Left renal cortex interstitium (tissue), 4 donors: ENCODE data around the gene MDFIC2. TPM values are rescaled to one million over a fixed set of nuclear protein-coding genes. Genes with fewer than 3 reads are reported as not detected.
"Not testable (repeated sequence)": the region's sequence is repeated elsewhere in the genome, so short reads cannot be mapped to it uniquely, and the experiment has no call there.

Experiments used
- DNase-seq, 4 donors: peaks; one replicate each; pipeline ENCODE4 v3.0.0-alpha.2; 2013; ENCODE audit warnings: low read depth in 4 of 4, low spot score in 2 of 4, missing footprints in 1 of 4
- polyA plus RNA-seq, 4 donors: library from polyadenylated mRNA; unstranded; fragments of 120-200 nt; gene quantifications; one replicate each; pipeline ENCODE4 v1.2.1, GENCODE V29; 2013; ENCODE audit not compliant: insufficient read length in 4 of 4

MDFIC2 gene
- polyA plus RNA-seq, 4 donors, result not detected

DNA sequence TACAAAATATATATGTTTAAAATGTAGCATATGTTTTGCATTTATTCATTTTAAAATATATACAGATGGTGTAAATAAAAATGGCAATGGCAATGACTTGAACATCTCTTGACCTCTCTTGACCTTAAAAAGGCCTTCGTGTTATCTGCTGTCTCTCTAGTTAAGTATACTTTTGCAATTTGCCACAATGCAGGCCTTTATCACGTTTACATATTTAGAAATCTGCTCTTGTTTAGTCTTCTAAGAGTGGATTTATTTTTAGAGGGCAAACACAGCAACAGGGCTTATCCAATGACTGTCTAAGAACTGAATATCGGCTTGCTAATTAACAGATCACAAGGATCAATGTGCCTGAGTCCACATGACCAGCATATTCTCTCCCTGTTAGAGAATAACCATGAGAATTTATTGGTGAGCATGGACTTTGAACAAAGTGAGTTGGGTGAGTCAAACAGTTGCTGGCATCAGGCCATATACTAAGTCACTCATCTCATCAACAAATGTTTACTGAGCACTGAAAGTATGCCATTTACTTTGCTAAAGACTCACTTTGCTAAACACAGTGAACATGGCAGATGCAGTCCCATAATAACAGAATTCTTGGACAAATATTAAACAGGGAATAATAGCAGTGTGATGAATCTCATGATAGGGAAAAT lies 48.2 kb downstream of the MDFIC2 start:
- DNase-seq, result peak in 1 of 4 donors; percentile 4

DNA sequence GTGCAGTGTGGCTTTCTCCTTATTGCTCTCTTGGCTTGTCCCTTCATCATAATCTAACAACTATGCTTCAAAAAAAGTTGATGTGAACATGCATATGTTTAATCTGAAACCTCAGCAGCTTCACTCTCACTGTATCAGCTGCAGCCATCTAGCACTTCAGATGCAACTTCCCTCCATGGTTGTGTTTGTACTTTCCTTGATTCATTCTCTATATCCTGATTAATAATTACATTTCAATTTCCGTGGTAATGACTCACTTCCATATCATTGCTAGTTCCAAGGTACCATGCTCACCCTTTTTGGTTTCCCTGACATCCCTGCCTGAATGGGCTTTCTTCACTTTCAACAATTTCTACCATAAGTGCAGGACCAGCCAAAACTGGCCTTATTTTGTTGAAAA lies 51.2 kb downstream of the MDFIC2 start:
- DNase-seq, result no peak

DNA sequence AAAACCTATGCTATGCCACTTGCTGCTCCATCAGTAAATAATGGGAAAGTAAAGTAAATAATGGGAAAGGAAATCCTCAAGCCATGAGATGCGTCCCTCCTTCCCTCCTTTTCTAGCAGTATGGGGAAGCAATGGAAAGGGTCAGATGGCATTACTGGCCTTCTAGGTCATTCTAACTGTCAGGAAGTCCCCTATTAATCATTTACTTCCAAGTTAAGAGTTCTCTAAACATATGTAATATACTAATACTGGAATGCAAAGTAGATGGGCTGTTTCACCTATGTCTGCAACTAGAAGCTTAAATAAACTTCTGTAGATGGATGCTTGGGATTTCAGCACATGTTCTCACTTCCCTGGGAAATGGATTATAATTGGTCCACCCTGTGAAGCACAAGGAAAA lies 55.9 kb downstream of the MDFIC2 start:
- no peak for DNase-seq

DNA sequence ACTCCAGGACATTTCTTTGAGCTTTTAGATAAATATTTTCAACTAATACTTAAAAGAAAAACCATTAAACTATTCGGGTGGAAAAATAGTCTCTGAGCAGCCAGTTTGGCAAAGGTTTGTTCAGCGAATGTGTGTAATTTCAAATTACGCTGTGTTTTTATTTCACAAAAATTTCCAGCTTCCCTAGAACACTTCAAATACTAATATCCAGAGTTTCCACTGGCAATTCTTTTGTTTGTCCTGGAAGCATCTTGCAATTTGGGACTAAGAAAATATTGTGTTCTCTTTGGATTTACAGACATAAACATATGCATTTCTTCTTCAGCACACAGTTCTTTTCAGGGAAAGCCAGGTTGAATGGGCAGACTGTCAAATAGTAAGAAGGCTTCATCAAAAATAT lies 61.9 kb downstream of the MDFIC2 start:
- DNase-seq, result no peak

DNA sequence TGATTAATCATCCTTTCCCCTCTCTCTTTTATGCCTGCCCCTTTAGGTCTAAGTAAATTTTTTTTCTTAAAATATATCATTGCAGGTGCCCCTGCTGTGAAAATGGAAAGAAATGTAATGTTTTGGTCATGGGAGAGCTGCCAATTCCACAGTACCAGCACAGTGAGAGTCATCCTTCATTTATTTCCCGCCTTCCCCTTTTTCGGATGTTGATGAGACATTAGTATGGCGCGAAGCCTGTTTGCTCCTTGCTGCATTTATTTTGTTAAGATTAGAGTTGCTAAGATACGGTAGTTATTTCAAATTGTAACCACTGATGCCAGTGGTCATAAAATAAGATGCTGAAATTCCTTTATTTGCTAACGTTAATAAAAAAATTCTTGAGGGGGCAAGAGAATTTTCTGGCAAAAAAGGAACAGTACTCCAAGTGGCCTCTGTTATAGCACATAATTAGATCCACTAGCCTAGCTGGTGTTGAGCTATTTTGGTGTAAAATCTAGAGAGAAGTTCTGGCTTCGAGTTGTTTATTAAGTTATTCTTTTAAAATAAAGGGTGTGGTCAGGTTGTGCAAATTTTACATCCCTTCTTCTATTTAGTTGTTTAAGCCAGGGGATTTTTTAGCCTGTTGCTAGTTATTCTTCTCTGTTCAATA lies 62.8 kb downstream of the MDFIC2 start:
- DNase-seq, result no peak

DNA sequence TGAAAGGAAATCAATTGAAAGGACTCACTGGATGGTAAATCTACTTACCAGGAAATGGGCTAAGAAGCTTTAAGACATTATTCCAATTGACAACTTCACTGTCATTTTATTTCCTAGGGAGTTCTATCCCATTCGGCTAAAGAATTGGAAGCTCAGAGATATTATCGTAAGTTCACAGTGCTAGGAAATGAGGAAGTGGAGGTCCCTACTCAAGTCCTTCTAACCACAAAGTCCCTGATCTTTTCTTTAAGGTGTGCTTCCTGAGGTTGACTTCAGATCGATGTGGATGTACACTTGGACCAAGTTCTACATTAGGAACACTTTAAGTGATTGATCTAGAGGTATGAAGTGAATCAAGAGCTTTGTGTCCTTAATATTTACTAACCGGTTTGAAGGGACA lies 63.6 kb downstream of the MDFIC2 start:
- no peak for DNase-seq

DNA sequence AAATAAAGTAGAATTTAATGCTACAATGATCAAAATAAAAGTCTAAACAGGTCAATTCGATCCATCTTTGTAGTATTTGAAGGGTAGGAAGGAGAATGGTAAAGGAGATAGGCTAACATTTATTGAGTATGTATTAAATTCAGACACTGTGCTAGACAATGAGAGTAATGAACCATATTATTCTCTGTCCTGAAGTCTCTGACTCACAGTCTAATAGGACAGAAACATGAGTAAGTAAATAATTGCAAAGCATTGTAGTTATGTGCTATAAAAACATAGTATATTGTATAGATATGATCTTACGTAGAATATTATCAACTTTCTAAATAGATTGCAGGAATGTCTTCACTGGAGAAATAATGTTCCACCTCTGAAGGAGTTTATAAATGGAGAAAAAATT lies 64.5 kb downstream of the MDFIC2 start:
- no peak for DNase-seq

DNA sequence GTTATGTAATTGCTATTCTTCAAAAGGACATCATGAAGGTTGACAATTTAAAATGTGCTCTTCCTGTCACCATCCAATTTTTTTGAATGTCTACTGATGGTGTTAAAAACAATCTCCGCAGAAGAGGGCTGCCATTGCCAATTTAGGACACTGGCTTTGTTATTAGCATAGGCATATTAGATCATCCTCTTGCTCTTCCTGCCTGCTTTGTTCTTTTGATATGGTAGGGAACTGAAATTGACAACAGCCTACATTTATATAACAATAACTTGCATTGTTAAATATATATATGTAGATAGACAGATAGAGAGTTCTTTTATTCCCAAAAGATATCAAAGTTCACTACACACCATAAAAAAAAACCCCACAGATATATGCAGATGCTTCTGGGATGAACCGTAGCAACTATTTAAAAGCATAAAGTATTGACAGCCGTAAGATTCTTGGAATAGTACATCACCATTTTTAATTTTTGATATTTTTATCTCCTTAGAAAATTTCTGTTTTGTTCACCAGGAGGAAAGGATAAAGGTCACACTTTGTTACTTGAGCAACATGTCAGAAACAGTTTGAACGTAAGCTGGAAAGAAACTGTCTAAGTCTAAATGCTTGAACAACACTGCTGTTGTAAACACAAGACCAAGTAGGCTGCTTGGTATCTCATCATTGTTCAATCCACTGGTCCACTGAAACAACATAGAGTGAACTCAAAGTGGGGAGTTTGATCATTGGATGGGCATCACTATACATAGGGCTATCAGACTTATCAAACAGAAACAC lies 66.5 kb downstream of the MDFIC2 start:
- DNase-seq, result no peak

DNA sequence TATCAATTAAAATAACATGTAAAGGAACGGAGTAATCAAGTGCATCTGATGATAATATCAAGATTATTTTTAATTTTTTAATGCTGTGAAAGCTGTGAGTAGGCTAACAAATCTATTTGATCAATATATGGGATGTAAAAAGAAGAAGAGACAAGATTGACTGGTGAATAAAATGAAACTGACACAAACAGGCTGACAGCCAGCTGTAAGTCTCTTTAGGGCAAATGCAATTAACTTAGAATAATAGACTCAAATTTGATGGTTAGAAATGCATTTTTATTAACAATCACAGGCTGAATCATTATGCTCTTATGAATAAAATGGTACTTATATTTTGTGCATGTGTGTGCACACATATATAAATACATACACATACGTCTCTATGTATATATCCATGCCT lies 68.0 kb downstream of the MDFIC2 start:
- no peak for DNase-seq

DNA sequence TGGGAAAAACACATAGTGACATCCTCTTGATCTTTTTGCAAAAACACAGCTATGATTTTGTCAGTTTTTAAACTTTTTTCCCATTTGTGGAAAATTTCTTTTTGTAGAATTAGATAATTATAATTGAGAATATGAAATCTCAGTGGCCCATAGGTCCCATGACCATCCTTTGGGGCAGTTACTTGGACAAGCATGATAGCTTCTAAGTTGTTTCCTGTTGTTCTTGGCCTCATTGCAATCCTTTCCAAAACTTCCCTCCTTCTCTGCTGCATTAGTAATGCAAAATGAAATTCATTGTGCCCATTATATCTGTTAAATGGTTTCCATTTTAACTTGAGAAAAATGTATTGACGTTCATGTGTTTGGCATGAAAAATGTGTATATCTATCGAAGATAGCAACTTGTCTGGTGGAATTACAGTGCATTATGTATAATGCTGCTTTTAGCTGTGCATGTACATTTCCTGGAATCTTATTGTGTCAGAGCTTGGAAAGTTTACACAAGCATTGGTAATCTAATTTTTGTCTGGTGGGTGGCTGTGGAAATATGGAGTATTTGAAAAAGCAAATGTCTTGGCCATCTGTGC lies 70.0 kb downstream of the MDFIC2 start:
- no peak for DNase-seq

DNA sequence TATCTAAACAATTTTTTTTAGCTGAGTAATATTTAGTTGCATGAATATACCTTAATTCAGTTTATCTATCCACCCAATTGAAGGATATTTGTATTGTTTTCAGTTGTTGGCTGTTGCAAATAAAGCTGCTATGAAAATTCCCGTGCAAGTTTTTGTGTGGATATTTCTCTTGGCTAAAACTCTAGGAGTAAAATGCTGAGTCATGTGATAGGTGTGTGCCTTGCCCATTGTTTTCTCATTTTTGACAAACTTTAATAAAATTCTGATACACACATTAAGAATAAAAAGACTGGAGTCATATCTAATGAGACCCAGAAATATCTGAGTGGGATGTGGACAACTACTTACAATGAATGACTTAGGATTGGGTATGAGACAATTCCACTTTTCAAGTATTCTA lies 78.6 kb downstream of the MDFIC2 start:
- DNase-seq, result no peak

DNA sequence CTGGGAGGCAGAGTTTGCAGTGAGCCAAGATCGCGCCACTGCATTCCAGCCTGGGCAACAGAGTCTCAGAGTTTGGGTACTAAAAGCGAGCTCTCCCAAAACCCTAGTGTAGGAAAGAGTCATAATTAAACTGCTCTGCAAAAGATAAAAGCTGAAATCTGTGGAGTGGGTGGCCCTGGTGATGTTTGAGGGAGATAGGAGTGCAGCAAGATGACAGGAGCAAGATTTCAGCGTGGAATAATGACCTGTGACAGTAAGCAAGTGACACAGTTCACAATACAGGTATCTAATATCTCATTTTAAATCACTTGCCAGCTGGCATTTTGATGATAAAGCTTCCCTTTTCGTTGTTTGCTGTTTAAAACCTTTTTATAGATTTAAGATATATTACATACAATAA lies 79.3 kb downstream of the MDFIC2 start:
- DNase-seq, result no peak

DNA sequence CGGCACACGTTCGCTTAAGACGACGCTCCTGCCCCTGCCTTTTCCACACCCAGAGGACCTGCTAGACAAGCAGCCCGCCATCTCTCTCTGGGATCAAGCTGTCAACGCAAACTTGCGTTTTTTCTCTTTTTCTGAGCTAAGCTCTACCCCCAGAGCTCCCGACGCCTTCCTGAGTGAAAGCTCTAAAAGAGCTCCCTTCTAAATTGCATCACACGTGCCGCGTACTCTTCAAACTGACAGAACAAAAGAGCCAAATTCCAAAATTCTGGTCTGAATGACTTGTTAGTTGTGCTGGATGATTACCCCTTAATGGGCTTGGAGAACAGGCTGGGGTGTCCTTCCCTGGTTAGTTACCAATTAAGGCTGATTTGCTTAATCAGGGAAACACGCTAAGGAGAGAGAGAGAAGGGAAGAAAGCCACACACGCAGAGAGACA lies 81.2 kb downstream of the MDFIC2 start:
- DNase-seq, result no peak

DNA sequence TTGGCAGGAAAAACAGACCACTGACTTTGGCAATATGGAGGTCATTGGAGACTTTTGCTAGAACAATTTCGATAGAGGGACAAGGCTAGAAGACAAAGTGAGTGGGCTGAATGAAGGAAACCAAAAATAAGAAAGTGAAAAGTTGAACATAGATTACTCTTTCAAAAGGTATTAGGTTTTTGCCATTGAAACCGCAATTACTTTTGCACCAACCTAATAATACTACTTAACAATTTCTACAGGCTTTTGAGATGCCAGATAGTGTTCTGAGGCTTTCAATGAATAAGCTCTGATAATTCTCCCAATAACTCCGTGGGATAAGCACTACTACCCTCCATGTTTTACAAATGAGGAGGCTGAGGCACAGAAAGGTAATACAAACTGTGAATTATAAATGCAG lies 85.0 kb downstream of the MDFIC2 start:
- no peak for DNase-seq

DNA sequence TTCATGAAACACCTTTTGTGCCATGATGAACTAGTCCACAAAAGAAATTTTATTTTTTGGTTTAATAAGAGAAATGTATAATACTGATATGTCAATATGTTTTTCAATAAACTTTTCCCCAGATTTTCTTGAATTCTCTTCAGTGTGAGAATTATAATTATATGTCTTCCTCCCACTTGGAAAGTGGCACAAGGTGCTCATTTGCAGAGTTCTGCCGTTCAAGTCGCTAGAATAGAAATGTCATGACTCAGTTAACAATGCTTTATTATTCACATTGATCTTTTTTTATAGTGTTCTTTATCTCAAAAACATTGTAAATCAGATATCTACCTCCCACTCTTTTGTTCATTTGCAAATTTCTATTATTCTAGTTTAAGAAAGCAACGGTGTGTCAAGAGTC lies 87.3 kb downstream of the MDFIC2 start:
- DNase-seq, result no peak

DNA sequence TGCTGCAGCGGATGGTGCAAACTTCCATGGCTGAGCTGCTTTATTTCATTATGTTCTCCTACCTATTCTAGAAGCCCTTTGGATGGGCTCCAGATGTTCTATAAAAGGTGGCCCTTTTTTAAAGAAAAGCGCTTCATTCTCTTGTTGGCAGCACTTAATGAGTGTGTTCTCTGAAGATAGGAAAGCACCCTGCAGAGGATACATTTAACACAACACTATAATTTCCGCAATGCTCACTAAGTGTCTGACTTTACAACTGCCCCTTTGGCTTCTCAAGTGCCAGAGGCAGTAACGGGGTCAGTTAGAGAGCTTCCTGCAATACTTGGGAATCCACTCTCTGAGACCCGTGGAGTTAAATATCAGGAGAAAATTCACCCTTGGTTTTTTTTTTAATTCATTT lies 88.1 kb downstream of the MDFIC2 start:
- no peak for DNase-seq

DNA sequence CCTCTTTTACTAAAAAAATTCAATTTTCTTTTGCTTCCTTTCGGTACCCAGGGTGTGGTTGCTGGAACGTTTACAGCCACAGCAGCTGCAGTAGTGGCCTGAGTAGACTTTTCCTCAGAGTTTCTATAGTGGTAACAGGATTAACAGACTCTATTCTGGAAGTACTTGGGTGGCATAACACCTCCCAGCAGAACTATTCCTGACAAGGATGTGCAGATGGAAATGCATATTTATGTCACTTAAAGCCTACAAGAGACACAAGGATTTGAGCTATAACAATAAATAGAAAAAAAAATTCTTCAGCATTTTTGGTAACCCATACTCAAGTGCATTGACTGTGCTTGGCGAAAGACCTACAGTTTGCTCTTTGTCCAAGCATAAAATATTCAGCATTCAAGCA lies 94.0 kb downstream of the MDFIC2 start:
- DNase-seq, result no peak

DNA sequence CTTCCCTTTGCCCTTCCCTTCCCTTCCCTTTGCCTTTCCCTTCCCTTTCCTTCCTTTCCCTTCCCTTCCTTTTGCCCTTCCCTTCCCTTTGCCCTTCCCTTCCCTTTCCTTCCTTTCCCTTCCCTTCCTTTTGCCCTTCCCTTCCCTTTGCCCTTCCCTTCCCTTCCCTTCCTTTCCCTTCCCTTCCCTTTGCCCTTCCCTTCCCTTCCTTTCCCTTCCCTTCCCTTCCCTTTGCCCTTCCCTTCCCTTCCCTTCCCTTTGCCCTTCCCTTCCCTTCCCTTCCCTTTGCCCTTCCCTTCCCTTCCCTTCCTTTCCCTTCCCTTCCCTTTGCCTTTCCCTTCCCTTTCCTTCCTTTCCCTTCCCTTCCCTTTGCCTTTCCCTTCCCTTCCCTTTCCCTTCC lies 101.2 kb downstream of the MDFIC2 start:
- DNase-seq, result not testable (repeated sequence)

DNA sequence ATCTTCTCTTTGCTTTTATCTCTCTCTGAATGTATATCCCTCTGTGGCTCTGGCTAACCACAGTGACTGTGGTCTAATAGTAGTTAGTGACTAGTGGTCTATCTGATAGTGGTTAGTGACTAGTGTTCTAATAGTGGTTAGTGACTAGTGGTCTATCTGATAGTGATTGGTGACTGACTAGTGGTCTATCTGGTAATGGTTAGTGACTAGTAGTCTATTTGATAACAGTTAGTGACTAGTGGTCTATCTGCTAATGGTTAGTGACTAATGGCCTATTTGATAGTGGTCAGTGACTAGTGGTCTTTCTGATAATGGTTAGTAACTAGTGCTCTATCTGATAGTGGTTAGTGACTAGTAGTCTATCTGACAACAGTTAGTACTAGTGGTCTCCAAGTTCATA lies 110.5 kb downstream of the MDFIC2 start:
- DNase-seq, result no peak

DNA sequence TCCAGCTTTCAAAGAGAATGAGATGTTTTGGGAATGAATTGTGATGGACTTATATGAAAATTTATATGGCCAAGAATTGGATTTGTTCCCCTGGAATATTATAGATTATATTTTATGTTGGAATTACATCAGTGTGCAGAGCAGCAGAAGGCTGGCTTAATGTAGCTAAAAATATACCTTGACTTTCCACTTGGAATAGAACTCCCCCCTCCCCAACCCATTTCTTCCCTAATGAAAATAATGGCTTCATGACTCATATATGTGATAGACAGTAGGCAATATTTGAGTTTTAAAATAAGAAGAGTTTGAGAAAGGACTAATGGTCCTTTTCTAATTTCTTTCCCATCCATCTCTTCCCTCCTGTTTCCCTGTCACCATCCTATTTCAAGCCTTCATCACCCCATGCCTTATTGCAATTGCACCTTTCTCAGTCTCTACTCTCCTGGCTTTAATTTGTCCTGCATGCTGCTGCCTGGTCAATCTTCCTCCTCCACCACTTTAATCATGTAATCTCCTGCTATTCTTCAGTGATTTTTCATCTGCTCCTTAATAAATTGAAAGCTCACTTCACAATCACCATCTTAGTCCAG lies 122.5 kb downstream of the MDFIC2 start:
- no peak for DNase-seq

DNA sequence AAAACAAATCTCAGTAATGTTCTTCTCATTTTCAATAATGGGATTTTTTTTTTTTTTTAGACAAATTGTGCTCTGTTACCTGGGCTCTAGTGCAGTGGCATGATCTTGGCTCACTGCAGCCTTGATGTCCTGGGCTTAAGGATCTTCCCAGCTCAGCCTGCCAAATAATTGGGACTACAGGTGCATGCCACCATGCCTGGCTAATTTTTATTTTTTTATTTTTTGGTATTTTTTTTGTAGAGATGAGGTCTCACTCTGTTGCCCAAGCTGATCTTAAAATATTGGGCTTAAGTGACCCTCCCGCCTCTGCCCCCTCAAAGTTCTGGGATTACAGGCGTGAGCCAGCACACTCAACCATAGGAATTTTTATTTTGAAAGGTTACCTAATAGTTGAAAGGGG lies 126.2 kb downstream of the MDFIC2 start:
- no peak for DNase-seq
